ENCODE results near the gene GNAT1. TPM values are rescaled to one million over a fixed set of nuclear protein-coding genes. Genes with fewer than 3 reads are reported as not detected.
A peak's percentile ranks its signal among the peaks of the same experiment; 100 is the strongest.

Gene GNAT1
- total and polyA plus RNA-seq, 2 of the 13 experiments (the other 11 are each of a cell fraction or from before 2014, with no cell fraction given), result 0.15 TPM; not detected in 1

- no peak for TF ChIP-seq ZNF275 (CRISPR knock-in tag; IDR thresholded peaks at IDR 0.05; ENCODE audit: borderline replicate concordance)
- peak; percentile 32 for TF ChIP-seq PHF5A (CRISPR knock-in tag; IDR thresholded peaks at IDR 0.05; ENCODE audit: low read depth, unreplicated experiment)
- no peak for TF ChIP-seq ZNF644 (CRISPR knock-in tag; IDR thresholded peaks at IDR 0.05; ENCODE audit: low read depth)
- no peak for TF ChIP-seq CEBPB (IDR thresholded peaks at IDR 0.05; ENCODE audit: borderline replicate concordance, low read depth, low read length)
- TF ChIP-seq SOX5 (CRISPR knock-in tag; IDR thresholded peaks at IDR 0.05; ENCODE audit: borderline replicate concordance), result peak; percentile 40; the same call in 1 of the 2 replicates
- TF ChIP-seq MBD4 (IDR thresholded peaks at IDR 0.05; ENCODE audit: borderline replicate concordance, low read length), result no peak
- no peak for TF ChIP-seq ZFP36L2 (CRISPR knock-in tag; IDR thresholded peaks at IDR 0.05)
- TF ChIP-seq XRCC5 (optimal IDR thresholded peaks at IDR 0.05; ENCODE audit: low read length), result peak; percentile 98
- no peak for TF ChIP-seq ZNF136 (CRISPR knock-in tag; IDR thresholded peaks at IDR 0.05; ENCODE audit: low read depth)
- TF ChIP-seq ZBTB34 (CRISPR knock-in tag; IDR thresholded peaks at IDR 0.05), result no peak
- TF ChIP-seq ZNF790 (CRISPR knock-in tag; IDR thresholded peaks at IDR 0.05; ENCODE audit: borderline replicate concordance), result no peak
- no peak; the same call in 1 of the 2 replicates for TF ChIP-seq SAFB2 (CRISPR knock-in tag; IDR thresholded peaks at IDR 0.05; ENCODE audit: borderline replicate concordance, low read depth)
- TF ChIP-seq EED (CRISPR knock-in tag; IDR thresholded peaks at IDR 0.05), result no peak
- no peak for TF ChIP-seq ZNF143 (CRISPR knock-in tag; IDR thresholded peaks at IDR 0.05)
- 0 out of 2 replicates have a peak, but pooled peaks have one; percentile 41 for TF ChIP-seq ZNF777 (CRISPR knock-in tag; IDR thresholded peaks at IDR 0.05)
- TF ChIP-seq BRF2 (CRISPR knock-in tag; IDR thresholded peaks at IDR 0.05), result no peak
- no peak for TF ChIP-seq ZNF746 (CRISPR knock-in tag; IDR thresholded peaks at IDR 0.05)
- TF ChIP-seq HOXA3 (CRISPR knock-in tag; IDR thresholded peaks at IDR 0.05), result peak; percentile 57
- no peak for TF ChIP-seq IKZF1 (IDR thresholded peaks at IDR 0.05)
- TF ChIP-seq ZNF678 (CRISPR knock-in tag; IDR thresholded peaks at IDR 0.05), result no peak
- TF ChIP-seq BORCS8-MEF2B (CRISPR knock-in tag; IDR thresholded peaks at IDR 0.05), result no peak
- no peak for TF ChIP-seq TBL1XR1 (IDR thresholded peaks at IDR 0.05; ENCODE audit: borderline replicate concordance, low read length, partially characterized antibody)
- TF ChIP-seq ARNTL (CRISPR knock-in tag; IDR thresholded peaks at IDR 0.05), result no peak
- TF ChIP-seq TCF12 (IDR thresholded peaks at IDR 0.05), result no peak
- TF ChIP-seq TCF12 (CRISPR knock-in tag; IDR thresholded peaks at IDR 0.05), result 0 out of 2 replicates have a peak, but pooled peaks have one; percentile 60
- no peak for TF ChIP-seq KAT7 (CRISPR knock-in tag; IDR thresholded peaks at IDR 0.05; ENCODE audit: borderline replicate concordance)
- TF ChIP-seq ZNF614 (CRISPR knock-in tag; IDR thresholded peaks at IDR 0.05; ENCODE audit: borderline replicate concordance), result no peak
- TF ChIP-seq MEIS1 (CRISPR knock-in tag; IDR thresholded peaks at IDR 0.05; ENCODE audit: borderline replicate concordance), result no peak
- no peak for TF ChIP-seq NPAS2 (CRISPR knock-in tag; IDR thresholded peaks at IDR 0.05; ENCODE audit: borderline replicate concordance)
- no peak for TF ChIP-seq POLR2A (IDR thresholded peaks at IDR 0.05; ENCODE audit: insufficient read depth in 1 of 2, low read depth in 2 of 2, low read length in 2 of 2)
- TF ChIP-seq ZNF333 (CRISPR knock-in tag; IDR thresholded peaks at IDR 0.05; ENCODE audit: borderline replicate concordance), result 0 out of 2 replicates have a peak, but pooled peaks have one; percentile 75
Measured at GRCh38 chr3:50245831-50246516, 54.6 kb downstream of the GNAT1 start (continued).

Data from HepG2 (cell line).